ENCODE measurements around the gene KRT6B. TPM values are rescaled to one million over a fixed set of nuclear protein-coding genes. Genes with fewer than 3 reads are reported as not detected.

The KRT6B gene
- total and polyA plus RNA-seq, 2 of the 8 experiments (the other 6 are each of a cell fraction or from before 2014, with no cell fraction given): not detected

DNA sequence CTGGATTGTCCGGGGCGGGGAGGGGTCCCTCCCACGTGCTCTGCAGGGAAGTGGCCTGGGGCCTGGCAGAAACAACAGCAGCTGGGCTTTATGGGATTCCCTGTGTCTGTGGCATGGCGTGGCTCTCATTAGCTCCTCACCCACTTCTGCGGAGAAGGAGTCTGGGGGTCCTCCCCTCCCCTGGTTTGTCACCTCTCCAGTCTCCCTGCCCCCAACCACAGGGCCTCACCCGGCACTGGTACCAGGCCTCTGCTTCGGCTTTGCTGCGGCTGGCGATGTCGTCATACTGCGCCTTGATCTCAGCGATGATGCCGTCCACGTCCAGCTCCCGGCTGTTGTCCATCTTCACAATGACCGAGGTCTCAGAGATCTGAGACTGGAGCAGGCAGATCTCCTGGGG is 52.2 kb downstream of the KRT6B start:
- no peak overlapping the region for H3K9ac ChIP-seq (replicated peaks in 1 of 4; ENCODE audit: extremely low read depth in 1 of 4, low read depth in 3 of 4, low read length in 3 of 4)
- H3K79me1 ChIP-seq (ENCODE audit: low read depth, low read length): no peaks in the 10 kb centered on the region
- no peak overlapping the region for H3K23ac ChIP-seq (ENCODE audit: insufficient read length)
- H4K20me1 ChIP-seq (replicated peaks in 1 of 2; ENCODE audit: control insufficient read depth in 1 of 2, insufficient read depth in 2 of 2, low read length in 2 of 2): no peaks in the 10 kb centered on the region
- H2AFZ ChIP-seq (ENCODE audit: low read length): no peak overlapping the region
- H3K79me2 ChIP-seq (ENCODE audit: control insufficient read depth in 1 of 2, insufficient read depth in 2 of 2, low read length in 2 of 2): no peaks in the 10 kb centered on the region
- FAIRE-seq (no peak), DNase-seq (ENCODE audit: low read depth in 1 of 2, low spot score in 2 of 2) (no peak)
- no peaks in the 10 kb centered on the region for H3K36me3 ChIP-seq (ENCODE audit: control insufficient read depth in 2 of 4, insufficient read depth in 4 of 4, low read length in 3 of 4)
- no peak overlapping the region for H2BK20ac ChIP-seq (ENCODE audit: low read length)
- no peak overlapping the region for H3K4ac ChIP-seq (replicated peaks; ENCODE audit: insufficient read length, low read depth, low read length)
- H4K8ac ChIP-seq (ENCODE audit: extremely low read depth, insufficient read depth, low read length): no peak overlapping the region
- H3K9me3 ChIP-seq (ENCODE audit: insufficient read depth in 2 of 2, low read depth in 1 of 2, low read length in 1 of 2): no peaks in the 10 kb centered on the region
- no peak overlapping the region for H3K18ac ChIP-seq (ENCODE audit: extremely low read depth, low read length)
- no peak overlapping the region for H2BK120ac ChIP-seq (replicated peaks; ENCODE audit: low read depth, low read length)
- H3K23me2 ChIP-seq (ENCODE audit: low read depth, low read length): peaks cover 3% of the 10 kb centered on the region; the same call in 1 of the 2 replicates
- no peak overlapping the region for H2BK5ac ChIP-seq (ENCODE audit: low read depth, low read length)
- H3K27me3 ChIP-seq (replicated peaks in 1 of 4; ENCODE audit: control insufficient read depth in 3 of 4, extremely low read depth in 1 of 4, insufficient read depth in 3 of 4, low read length in 3 of 4): peaks cover 0 to 4% (median 0%) of the 10 kb centered on the region in 4 experiments; a peak in 2 of 7 replicates
- no peak overlapping the region for H4K5ac ChIP-seq (ENCODE audit: insufficient read length, low read depth, low read length)
- H3K27ac ChIP-seq (ENCODE audit: low read depth, low read length): no peak overlapping the region
- H2BK15ac ChIP-seq (ENCODE audit: low read length): no peak overlapping the region
- no peak overlapping the region for H3K4me2 ChIP-seq (ENCODE audit: insufficient read depth in 1 of 2, low read depth in 2 of 2, low read length in 2 of 2)
- whole genome bisulfite sequencing, 2 experiments (ENCODE audit: extremely low coverage in 1 of 2, insufficient coverage in 1 of 2, insufficient read length in 1 of 2, insufficient replicate concordance in 2 of 2, low coverage in 1 of 2, low lambda C conversion rate in 2 of 2, missing lambda C conversion rate in 1 of 2): 89% methylated on average over 16 of the region's 16 CpGs; no CpG with 5 or more reads in 1 of the 2 experiments
- H3K4me1 ChIP-seq (replicated peaks in 1 of 4; ENCODE audit: control insufficient read depth in 3 of 4, insufficient read depth in 4 of 4, low read length in 3 of 4): peaks cover 0 to 5% (median under 1%) of the 10 kb centered on the region in 4 experiments; a peak in 2 of 7 replicates
- POLR2A ChIA-PET (ENCODE audit: partially characterized antibody): no interaction called here
- H3K14ac ChIP-seq (ENCODE audit: insufficient read length): no peak overlapping the region
- H3K56ac ChIP-seq (replicated peaks; ENCODE audit: insufficient read length, low read depth, low read length): no peak overlapping the region
- H4K91ac ChIP-seq (replicated peaks; ENCODE audit: insufficient read length, low read length): no peak overlapping the region
- no peak overlapping the region for H2AK5ac ChIP-seq (ENCODE audit: low read depth, low read length)
- TF ChIP-seq EGR1 (IDR thresholded peaks at IDR 0.05; ENCODE audit: borderline replicate concordance, low read depth, low read length): no peak
- no peak for TF ChIP-seq JUN (IDR thresholded peaks at IDR 0.05; ENCODE audit: low read depth, low read length)
- TF ChIP-seq EP300 (IDR thresholded peaks at IDR 0.05; ENCODE audit: borderline replicate concordance in 1 of 2, low read depth in 2 of 2, low read length in 2 of 2): no peak
- no peak for TF ChIP-seq GABPA (IDR thresholded peaks at IDR 0.05; ENCODE audit: borderline replicate concordance, insufficient read depth, low read length)
- no peak for TF ChIP-seq ZNF274 (IDR thresholded peaks at IDR 0.05; ENCODE audit: borderline replicate concordance, extremely low read depth, low read length)
- no peak for TF ChIP-seq CBX8 (IDR thresholded peaks at IDR 0.05; ENCODE audit: borderline replicate concordance, low read depth, low read length)
- no peak for TF ChIP-seq USF2 (IDR thresholded peaks at IDR 0.05; ENCODE audit: low read length)
- no peak for TF ChIP-seq BRCA1 (IDR thresholded peaks at IDR 0.05; ENCODE audit: low read depth, low read length)
- no peak for TF ChIP-seq SP2 (IDR thresholded peaks at IDR 0.05; ENCODE audit: low read length)
- no peak for TF ChIP-seq NRF1 (IDR thresholded peaks at IDR 0.05; ENCODE audit: low read depth, low read length)
- no peak for TF ChIP-seq SP4 (IDR thresholded peaks at IDR 0.05; ENCODE audit: low read length)
- no peak for TF ChIP-seq SP1 (IDR thresholded peaks at IDR 0.05; ENCODE audit: low read depth, low read length)
- no peak overlapping the region for H3K4me3 ChIP-seq (ENCODE audit: extremely low read depth in 1 of 4, insufficient read depth in 2 of 4, low read depth in 3 of 4, low read length in 4 of 4)
- CTCF ChIA-PET (ENCODE audit: partially characterized antibody): interaction anchor here (0.9 to 11.3 kb wide), 11 partner anchors 9 to 479 kb away, joined by 3 to 112 read pairs (median 3); partner anchors contain the start of genes KRT71 and KRT85
- H2BK12ac ChIP-seq (ENCODE audit: low read depth, low read length): no peak overlapping the region
